GM18519 (cell line): ENCODE data around the gene DLG2.

Experiments
- ATAC-seq: cut with Tn5 transposase; IDR thresholded peaks from one replicate; pipeline ENCODE4 v1.9.1; 2021; ENCODE audit warnings: mild to moderate bottlenecking, moderate library complexity; ENCODE audit not compliant: unreplicated experiment, low FRiP score

The DLG2 gene

DNA sequence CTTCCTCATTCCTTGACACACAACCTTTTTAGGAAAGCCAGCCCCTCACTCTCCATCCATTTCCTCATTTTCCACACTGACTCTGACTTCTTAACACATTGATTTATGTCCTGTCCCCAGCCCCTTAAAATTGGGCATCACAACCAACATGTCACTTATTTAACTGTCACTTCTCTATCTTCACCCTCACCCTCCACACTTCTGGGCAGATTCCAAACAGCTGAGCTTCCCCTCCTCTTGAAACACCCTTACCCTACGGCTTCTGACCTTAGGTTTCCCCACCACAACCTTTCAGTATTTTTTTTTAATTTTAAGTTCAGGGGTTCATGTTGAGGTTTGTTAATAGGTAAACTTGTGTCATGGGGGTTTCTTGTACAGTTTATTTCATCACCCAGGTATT is 696.3 kb downstream of the DLG2 start:
- ATAC-seq, result no peak

DNA sequence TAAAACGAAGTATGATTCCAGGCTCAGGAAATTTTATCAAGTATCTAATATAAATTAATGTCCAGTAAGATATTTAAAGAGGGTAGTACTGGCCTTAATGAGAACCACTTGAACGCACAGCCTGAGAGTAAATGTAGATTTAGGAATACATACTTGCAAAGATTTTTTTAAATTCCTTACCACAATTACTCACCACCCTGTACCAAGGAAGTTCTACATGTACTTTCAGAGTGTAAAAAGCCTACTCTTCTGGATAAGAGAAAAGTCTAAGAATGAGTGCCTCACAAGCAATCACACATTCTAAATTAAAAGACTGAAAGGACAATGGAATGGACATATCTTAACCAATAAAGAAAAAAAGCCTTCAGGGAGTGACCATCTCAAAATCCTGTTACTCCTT is 697.4 kb downstream of the DLG2 start:
- ATAC-seq, result no peak

DNA sequence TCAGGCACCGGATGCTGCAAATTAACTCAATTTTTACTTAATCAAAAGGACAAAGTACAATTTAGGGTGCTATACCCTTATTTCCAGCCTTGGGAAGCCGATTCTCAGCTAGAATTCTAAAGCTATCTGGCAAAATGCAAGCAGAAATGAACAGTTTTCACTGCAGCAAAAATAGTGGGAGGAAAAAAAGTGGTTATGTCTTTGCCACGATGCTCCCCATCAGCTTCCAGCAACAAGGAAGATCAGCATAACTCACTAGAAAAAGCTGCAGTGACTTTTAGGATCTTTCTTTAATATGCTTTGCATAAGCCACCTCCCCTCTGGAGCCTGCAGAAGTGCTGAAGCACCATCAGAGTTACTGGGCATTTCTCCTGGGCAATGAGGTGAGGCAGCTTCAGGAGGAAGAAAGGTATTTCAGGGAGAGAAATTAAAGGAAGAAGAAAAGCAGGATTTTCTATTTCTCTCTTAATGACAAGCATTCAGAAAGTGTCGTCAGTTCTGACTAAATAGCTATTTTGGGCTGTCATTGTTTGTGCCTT is 702.9 kb downstream of the DLG2 start:
- no peak for ATAC-seq

DNA sequence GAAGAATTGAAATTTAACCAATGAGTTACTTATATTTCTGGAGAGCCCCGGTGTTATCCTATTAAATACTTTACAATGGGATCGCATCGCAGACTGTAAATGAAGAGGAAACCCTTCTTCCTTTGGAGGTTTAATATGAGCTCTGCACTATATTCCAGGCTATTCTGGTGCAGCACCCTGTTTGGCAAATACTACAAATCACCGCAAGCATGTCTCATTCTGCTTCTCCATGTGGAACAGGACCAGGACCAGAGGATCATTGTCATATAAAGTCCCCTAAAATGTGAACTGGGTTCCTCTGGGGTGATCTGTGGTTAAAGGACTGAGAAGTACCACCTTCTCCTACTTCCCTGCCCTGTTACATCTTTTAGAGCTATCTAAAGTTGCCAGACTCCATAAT is 703.7 kb downstream of the DLG2 start:
- no peak for ATAC-seq

- no peak for ATAC-seq
Measured at GRCh38 chr11:84922836-84923235, 704.3 kb downstream of the DLG2 start.

DNA sequence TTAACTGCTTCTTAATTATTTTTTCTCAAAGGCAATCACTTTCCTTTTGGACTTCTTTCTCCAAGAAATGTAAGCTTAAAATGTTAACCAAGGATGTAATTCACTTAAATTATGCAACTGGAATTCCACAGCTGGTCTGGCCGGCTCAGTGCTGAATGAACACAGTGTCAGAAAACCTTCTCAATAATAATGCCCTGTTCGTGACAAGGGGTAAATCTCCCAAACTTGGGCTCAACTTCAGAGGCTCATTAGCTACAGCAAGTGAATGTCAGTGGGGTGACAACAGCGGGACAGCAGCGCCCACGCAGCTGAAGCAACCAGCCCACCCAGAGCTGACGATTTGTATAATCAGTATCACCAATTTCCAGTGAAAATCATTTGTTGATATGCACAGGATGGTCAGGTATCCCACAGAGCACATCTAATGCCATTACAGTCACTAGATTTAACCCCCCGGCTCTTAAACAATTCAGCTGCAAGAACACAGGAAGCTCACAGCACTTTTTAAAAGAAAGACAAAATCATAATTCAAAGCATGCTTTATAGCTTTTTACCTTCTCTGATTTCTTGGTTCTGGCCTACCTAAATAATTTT is 704.8 kb downstream of the DLG2 start:
- ATAC-seq, result no peak

DNA sequence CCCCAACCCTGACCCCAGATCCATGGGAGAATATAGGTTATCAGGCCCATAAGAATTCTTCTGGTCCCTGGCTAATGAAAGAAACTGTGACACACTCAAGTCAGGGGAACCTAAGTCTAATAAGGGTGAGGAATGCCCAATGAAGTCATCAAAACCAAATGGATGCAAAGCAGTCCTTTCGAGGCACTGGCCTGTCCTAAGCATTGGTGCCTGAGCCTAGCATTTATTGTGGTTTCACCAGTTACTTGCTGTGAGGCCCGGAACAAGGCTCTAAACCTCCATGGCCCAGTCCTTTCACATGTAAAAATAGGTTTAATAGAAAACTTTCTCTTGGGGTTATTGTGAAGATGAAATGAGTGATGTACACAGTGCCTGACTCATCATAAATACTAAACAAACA is 712.6 kb downstream of the DLG2 start:
- no peak for ATAC-seq

DNA sequence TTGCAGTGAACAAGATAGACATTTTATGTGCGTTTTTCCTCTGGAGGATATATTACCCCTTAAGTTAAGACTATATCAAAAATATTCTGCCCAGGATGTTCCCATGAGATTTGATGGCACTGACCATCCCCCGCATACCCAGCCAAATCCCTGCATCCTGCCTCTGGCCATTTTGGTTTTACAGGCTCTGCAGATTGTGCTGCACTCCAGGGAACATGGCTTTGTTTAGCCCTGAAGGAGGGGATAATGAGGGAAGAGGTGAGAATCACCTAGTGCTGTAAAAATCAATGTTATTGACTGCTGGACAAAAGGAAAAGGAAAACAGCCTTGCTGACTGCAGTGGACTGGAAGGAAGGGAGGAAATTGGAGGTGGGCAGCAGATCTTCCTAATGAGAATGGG is 717.4 kb downstream of the DLG2 start:
- ATAC-seq, result no peak

DNA sequence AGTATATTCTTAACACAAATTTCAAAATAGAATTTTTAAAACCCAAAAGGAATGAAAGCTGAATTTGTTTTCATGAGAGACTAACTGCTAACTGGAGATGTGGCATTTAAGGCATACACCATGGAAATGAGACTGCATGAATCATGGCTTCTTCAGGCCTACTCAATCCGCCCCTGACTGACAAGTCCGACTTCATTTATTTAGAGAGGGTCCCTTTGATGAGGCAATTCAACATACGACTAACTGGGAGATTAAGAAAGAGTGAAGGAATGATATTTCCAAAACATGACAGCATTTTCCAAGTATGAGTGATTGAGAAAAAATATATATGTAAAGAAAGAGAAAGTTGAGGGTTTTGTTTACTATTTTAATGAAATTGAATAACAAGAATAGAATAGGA is 720.1 kb downstream of the DLG2 start:
- ATAC-seq, result no peak

DNA sequence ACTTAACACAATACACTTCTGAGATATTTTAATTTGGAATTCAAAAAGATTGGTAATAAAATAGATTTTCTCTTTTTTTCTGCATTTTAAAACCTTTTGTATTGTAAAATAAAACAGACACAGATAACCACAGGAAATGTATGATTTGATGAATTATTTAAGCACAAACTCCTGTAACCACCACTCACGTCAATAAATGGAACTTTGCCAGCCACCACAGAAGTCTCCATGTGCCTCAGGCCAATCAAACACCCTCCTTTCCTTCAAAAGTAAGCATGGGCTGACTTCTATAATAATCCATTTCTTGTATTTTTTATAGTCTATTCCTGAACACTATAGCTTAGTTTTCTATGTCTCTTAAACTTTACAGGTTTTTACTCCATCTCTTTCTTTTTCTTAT is 721.7 kb downstream of the DLG2 start:
- no peak for ATAC-seq

DNA sequence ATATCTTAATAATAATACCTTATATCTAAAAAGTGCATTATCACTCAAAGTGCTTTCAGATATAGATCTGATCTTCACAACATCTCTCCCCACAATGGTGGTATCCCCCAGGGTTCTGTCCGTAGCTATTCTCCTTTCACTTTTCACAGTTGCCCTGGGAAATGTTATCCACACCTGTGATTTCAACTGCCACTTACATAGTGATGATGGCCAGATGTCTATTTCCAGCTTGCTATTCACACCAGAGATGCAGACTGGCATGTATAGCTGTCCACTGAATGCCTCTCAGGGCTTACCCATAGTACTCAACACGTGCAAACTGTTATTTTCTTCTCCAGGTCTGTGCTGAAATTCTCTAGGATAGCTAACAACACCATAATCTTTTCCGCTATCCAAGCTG is 724.7 kb downstream of the DLG2 start:
- ATAC-seq, result no peak

- ATAC-seq, result no peak
Measured at GRCh38 chr11:84901991-84902390, 725.2 kb downstream of the DLG2 start.

- ATAC-seq, result no peak
Measured at GRCh38 chr11:84899740-84900139, 727.4 kb downstream of the DLG2 start.

GRCh38 chr11:84899134-84899533 is 728.0 kb downstream of the DLG2 start:
- no peak for ATAC-seq

DNA sequence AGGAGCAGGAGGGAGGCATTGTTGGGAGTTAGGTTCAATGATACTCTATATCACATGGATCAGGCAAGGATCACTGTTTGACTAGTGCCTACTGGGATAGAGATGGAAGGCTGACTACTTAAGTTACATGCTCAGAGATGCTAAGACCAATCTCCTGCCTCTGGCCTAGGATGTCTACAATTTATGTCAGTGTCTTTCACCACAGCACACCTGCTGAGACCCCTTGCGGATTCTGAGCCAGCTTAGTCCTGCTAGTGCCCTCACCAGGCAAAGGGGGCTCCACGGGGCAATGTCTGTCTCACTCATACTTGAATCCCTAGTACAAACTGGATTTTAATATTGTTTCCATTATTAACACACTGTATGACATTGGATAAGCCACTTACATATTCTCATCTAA is 732.5 kb downstream of the DLG2 start:
- ATAC-seq, result no peak

GRCh38 chr11:84890676-84891075 is 736.5 kb downstream of the DLG2 start:
- no peak for ATAC-seq

DNA sequence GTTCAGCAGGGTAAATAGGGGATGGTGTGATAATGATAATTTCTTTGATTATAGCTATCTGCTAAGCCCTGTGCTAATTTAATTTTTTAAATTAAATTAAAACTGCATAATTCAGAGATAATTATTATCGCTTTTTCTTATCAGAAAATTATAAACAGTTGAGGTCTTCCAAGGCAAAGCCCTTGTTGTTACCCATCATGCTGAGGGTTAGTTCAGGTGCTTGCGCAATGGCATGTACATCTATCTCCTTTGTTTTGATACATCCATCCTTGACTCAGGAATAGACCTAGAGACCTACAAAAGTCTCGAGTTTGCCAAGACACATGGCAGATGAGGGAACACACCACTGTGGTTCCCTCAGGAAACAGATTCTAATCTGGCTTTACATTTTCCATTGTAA is 737.6 kb downstream of the DLG2 start:
- no peak for ATAC-seq

- ATAC-seq, result no peak
Measured at GRCh38 chr11:84887055-84887629, 740.0 kb downstream of the DLG2 start.

GRCh38 chr11:84886344-84886743 is 740.8 kb downstream of the DLG2 start:
- ATAC-seq, result no peak

- ATAC-seq, result no peak
Measured at GRCh38 chr11:84884836-84885235, 742.3 kb downstream of the DLG2 start.

GRCh38 chr11:84882056-84882455 is 745.1 kb downstream of the DLG2 start:
- no peak for ATAC-seq

DNA sequence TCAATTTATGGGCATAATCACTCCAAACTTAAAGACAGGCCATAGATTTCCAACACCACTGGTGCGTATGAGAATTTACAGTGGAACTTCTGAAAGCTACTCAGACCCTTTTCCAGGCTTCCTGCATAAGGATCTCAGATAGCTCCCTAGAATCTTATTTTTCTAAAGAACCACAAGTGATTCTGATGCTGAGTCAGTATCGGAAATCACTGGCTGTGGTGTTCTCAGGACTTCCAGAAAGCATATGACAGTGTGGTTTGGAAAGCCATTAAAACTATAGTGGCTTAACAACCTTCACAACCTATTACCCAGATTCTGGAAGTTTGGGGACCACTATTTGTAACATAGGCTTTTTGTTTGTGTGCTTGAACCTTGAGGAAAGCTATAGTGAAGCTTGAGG is 756.0 kb downstream of the DLG2 start:
- no peak for ATAC-seq

GRCh38 chr11:84870486-84870885 is 756.7 kb downstream of the DLG2 start:
- no peak for ATAC-seq
